Measurements from ENCODE around the gene TMX2. TPM values are rescaled to one million over a fixed set of nuclear protein-coding genes. Genes with fewer than 3 reads are reported as not detected.

TMX2 gene
- total RNA-seq, 1 donor = 47.8 TPM

GRCh38 chr11:57781529-57781943, 69.1 kb downstream of the TMX2 start:
- Histone ChIP-seq H3K4me2 (ENCODE audit: insufficient read depth, low read length) (no peak overlapping the region), H3K36me3 (ENCODE audit: insufficient read depth, low read length) (no peaks in the 10 kb centered on the region), H3K9me3 (ENCODE audit: low read depth, low read length) (no peaks in the 10 kb centered on the region), H3K4me3 (ENCODE audit: insufficient read depth, low read length) (no peak overlapping the region), H3K4me1 (ENCODE audit: insufficient read depth, low read length) (peaks cover 35% of the 10 kb centered on the region), H2AFZ (ENCODE audit: low read length) (no peak overlapping the region), H3K79me2 (ENCODE audit: insufficient read depth, low read length) (peaks cover 94% of the 10 kb centered on the region), H4K20me1 (ENCODE audit: insufficient read depth, low read length) (peaks cover 42% of the 10 kb centered on the region), H3K27me3 (ENCODE audit: insufficient read depth, low read length) (no peaks in the 10 kb centered on the region), H3K27ac (ENCODE audit: low read depth, low read length) (peak overlapping the region; percentile 34)
- DNase-seq (ENCODE audit: insufficient read length, low spot score, missing footprints) = no peak
- TF ChIP-seq CTCF (IDR thresholded peaks at IDR 0.05; ENCODE audit: extremely low read depth, low read depth, low read length) = no peak

DNA sequence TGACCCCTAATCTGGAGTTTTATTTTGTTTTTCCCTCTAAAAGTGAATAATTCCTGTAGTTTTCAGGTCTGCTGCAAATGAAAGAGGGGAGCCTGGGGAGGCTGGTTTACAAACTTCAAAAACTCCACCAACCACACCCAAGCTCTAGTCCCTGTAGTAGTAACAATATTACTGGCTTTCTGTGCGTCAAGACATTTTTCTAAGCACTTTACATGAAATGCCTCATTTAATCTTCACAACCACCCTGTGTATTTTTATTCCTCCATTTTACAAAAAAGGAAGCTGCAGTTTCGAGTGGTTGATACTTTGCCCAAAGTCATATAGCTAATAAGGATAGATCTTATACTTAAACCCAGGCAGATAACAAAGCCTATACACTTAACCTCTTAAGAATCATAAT, 72.7 kb downstream of the TMX2 start:
- Histone ChIP-seq H3K4me2 (ENCODE audit: insufficient read depth, low read length) (no peak overlapping the region), H3K4me1 (ENCODE audit: insufficient read depth, low read length) (peaks cover 8% of the 10 kb centered on the region), H3K79me2 (ENCODE audit: insufficient read depth, low read length) (peaks cover 98% of the 10 kb centered on the region), H3K36me3 (ENCODE audit: insufficient read depth, low read length) (no peaks in the 10 kb centered on the region), H3K27ac (ENCODE audit: low read depth, low read length) (no peak overlapping the region), H3K27me3 (ENCODE audit: insufficient read depth, low read length) (no peaks in the 10 kb centered on the region), H2AFZ (ENCODE audit: low read length) (no peak overlapping the region), H4K20me1 (ENCODE audit: insufficient read depth, low read length) (peaks cover 43% of the 10 kb centered on the region), H3K9me3 (ENCODE audit: low read depth, low read length) (no peaks in the 10 kb centered on the region), H3K4me3 (ENCODE audit: insufficient read depth, low read length) (no peak overlapping the region)
- TF ChIP-seq CTCF (IDR thresholded peaks at IDR 0.05; ENCODE audit: extremely low read depth, low read depth, low read length) = no peak
- no peak for DNase-seq (ENCODE audit: insufficient read length, low spot score, missing footprints)

DNA sequence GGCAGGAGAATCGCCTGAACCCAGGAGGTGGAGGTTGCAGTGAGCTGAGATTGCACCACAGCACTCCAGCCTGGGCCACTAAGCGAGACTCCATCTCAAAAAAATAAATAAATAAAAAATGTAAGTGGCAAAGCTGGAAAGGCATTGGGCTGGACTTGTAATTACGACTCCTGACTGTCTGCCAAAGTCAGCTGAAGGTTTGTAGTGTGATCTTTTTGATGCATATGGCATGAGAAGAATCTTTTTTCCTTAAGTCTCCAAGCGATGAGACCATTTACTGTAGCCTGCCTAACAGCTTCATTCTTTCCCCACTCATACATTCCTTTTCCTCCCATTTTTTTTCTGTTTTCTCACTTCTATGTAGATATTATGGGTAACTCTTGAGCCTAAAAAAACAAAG, 74.0 kb downstream of the TMX2 start:
- H3K4me1 ChIP-seq (ENCODE audit: insufficient read depth, low read length) = peaks cover 8% of the 10 kb centered on the region
- TF ChIP-seq CTCF (IDR thresholded peaks at IDR 0.05; ENCODE audit: extremely low read depth, low read depth, low read length) = no peak
- H2AFZ ChIP-seq (ENCODE audit: low read length) = no peak overlapping the region
- no peaks in the 10 kb centered on the region for H3K9me3 ChIP-seq (ENCODE audit: low read depth, low read length)
- DNase-seq (ENCODE audit: insufficient read length, low spot score, missing footprints) = peak; percentile 48
- no peaks in the 10 kb centered on the region for H3K27me3 ChIP-seq (ENCODE audit: insufficient read depth, low read length)
- H3K36me3 ChIP-seq (ENCODE audit: insufficient read depth, low read length) = peaks cover 4% of the 10 kb centered on the region
- H3K27ac ChIP-seq (ENCODE audit: low read depth, low read length) = peak overlapping the region; percentile 57
- H3K79me2 ChIP-seq (ENCODE audit: insufficient read depth, low read length) = peaks cover 98% of the 10 kb centered on the region
- no peak overlapping the region for H3K4me3 ChIP-seq (ENCODE audit: insufficient read depth, low read length)
- H3K4me2 ChIP-seq (ENCODE audit: insufficient read depth, low read length) = peak overlapping the region; percentile 36
- H4K20me1 ChIP-seq (ENCODE audit: insufficient read depth, low read length) = peaks cover 45% of the 10 kb centered on the region

GRCh38 chr11:57787006-57787604, 74.7 kb downstream of the TMX2 start:
- H3K27ac ChIP-seq (ENCODE audit: low read depth, low read length) = peak overlapping the region; percentile 57
- H4K20me1 ChIP-seq (ENCODE audit: insufficient read depth, low read length) = peaks cover 49% of the 10 kb centered on the region
- no peaks in the 10 kb centered on the region for H3K9me3 ChIP-seq (ENCODE audit: low read depth, low read length)
- peak overlapping the region; percentile 36 for H3K4me2 ChIP-seq (ENCODE audit: insufficient read depth, low read length)
- no peak for TF ChIP-seq CTCF (IDR thresholded peaks at IDR 0.05; ENCODE audit: extremely low read depth, low read depth, low read length)
- H2AFZ ChIP-seq (ENCODE audit: low read length) = no peak overlapping the region
- H3K4me3 ChIP-seq (ENCODE audit: insufficient read depth, low read length) = no peak overlapping the region
- DNase-seq (ENCODE audit: insufficient read length, low spot score, missing footprints) = no peak
- H3K4me1 ChIP-seq (ENCODE audit: insufficient read depth, low read length) = peaks cover 15% of the 10 kb centered on the region
- H3K79me2 ChIP-seq (ENCODE audit: insufficient read depth, low read length) = peaks cover 98% of the 10 kb centered on the region
- H3K36me3 ChIP-seq (ENCODE audit: insufficient read depth, low read length) = peaks cover 8% of the 10 kb centered on the region
- no peaks in the 10 kb centered on the region for H3K27me3 ChIP-seq (ENCODE audit: insufficient read depth, low read length)
